ENCODE data around the gene KCNJ14. TPM values are rescaled to one million over a fixed set of nuclear protein-coding genes. Genes with fewer than 3 reads are reported as not detected.

The KCNJ14 gene
- total RNA-seq, 2 donors from 2014 or later, result 1.7 to 2.5 TPM

DNA sequence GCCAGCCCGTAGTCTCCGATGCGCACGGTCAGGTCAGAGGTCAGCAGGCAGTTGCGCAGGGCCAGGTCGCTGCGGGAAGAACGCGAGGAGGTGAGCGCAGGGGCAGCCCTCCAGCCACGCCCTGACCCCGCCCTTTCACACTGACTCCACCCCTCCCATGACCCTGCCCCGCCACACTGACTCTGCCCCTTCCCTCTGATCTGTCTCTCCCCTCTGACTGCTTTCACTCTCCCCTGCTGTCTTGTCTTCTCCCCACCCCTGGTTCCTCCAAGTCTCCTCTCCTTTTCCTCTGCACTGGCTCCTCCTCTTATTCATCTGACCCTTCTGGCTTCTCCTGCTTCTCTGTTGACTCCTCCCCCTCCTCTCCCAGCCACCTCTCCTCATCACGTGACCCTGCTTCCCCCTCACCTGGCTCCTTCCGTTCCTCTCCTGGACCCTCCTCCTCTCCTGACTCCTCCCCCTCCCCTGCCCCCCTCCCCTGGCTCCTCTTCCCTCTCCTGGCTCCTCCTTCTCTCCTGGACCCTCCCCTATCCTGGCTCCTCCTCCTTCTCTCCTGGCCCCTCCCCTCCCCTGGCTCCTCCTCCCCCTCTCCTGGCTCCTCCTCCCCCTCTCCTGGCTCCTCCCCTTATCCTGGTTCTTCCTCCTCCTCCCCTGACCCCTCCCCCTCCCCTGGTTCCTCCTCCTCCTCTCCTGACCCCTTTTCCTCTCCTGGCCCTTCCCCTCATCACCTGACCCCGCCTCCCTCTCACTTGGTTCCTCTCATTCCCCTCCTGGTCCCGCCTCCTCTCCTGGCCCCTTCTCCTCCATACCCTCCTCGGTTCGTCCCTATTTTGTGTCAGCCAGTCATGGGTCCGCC, 46.3 kb downstream of the KCNJ14 start:
- peak in 2 of 3 donors; percentile 39 to 73 for DNase-seq
- peak; percentile 80 for ATAC-seq
- Mint-ChIP-seq H3K36me3 (ENCODE audit: low read depth) (no peaks in the 10 kb centered on the region), H3K4me1 (peaks cover 23% of the 10 kb centered on the region), H3K4me3 (peak overlapping the region; percentile 82), H3K27me3 (peaks cover 4% of the 10 kb centered on the region), H3K27ac (no peak overlapping the region)
- H3K9me3 ChIP-seq (ENCODE audit: control insufficient read depth, low read length, poor library complexity, severe bottlenecking), result no peaks in the 10 kb centered on the region

DNA sequence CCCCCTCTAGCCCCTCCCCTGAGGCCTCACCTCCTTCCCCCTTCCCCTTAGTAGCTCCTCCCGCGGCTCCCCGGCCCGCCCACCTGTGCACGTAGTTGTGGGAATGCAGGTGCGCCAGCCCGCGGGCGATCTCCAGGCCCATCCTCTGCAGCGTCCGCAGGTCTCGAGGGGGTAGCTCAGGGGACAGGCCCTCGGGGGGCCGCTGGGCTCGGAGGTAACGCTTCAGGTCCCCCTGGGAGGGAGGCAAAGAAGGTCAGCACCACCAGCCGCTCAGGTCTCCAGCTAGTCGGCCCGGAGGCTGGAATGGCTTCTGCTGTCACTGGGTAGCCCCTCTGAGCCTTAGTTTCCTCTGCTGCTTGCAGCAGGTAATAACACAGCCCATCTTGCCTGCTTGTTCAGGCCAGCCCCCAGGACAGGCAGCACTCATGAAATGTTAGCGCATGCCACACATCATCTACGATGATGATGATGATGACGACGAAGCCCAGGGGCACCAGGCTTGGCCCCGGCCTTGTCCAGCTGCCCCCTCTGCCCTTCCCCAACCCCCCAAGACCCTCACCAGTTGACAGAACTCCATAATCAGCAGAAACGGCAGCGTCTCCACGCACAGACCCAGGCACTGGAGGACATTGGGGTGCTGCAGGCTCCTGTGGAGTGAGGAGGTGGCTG, 47.1 kb downstream of the KCNJ14 start:
- H3K4me3 Mint-ChIP-seq, result peak overlapping the region; percentile 82
- peaks cover 23% of the 10 kb centered on the region for H3K4me1 Mint-ChIP-seq
- no peaks in the 10 kb centered on the region for H3K36me3 Mint-ChIP-seq (ENCODE audit: low read depth)
- peaks cover 4% of the 10 kb centered on the region for H3K27me3 Mint-ChIP-seq
- H3K27ac Mint-ChIP-seq, result no peak overlapping the region
- ATAC-seq, result peak; percentile 10
- H3K9me3 ChIP-seq (ENCODE audit: control insufficient read depth, low read length, poor library complexity, severe bottlenecking), result no peaks in the 10 kb centered on the region
- DNase-seq, result peak in 2 of 3 donors; percentile 53 to 56

DNA sequence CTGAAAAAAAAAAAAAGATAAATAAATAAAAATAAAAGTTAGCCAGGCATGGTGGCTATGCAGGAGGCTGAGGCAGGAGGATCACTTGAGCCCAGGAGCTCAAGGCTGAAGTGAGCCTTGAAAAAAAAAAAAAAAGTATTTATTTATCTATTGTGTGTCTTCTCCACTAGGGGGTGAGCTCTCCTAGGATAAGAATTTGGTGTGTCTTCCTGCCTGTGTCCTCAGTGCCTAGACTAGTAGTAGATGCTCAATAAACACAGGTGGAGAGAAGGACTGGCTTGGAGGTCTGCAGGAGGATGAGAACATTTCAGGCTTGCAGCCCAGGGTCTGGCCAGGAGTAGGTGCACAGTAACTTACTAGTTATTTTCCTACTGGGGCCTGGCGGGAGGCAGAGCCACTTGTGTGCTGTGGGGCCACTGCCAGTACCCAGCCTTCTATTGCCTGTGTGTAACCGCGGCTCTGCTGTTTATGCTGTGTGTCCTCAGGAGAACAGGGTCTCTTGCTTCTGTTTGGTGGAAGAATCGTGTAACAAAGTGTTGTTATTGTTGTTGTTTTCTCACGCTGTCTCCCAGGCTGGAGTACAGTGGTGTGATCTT, 50.9 kb downstream of the KCNJ14 start:
- Mint-ChIP-seq H3K4me1 (peaks cover 24% of the 10 kb centered on the region), H3K4me3 (no peak overlapping the region), H3K27ac (no peak overlapping the region), H3K27me3 (no peaks in the 10 kb centered on the region), H3K36me3 (ENCODE audit: low read depth) (peaks cover 4% of the 10 kb centered on the region)
- no peak for DNase-seq
- H3K9me3 ChIP-seq (ENCODE audit: control insufficient read depth, low read length, poor library complexity, severe bottlenecking), result no peaks in the 10 kb centered on the region
- ATAC-seq, result no peak

DNA sequence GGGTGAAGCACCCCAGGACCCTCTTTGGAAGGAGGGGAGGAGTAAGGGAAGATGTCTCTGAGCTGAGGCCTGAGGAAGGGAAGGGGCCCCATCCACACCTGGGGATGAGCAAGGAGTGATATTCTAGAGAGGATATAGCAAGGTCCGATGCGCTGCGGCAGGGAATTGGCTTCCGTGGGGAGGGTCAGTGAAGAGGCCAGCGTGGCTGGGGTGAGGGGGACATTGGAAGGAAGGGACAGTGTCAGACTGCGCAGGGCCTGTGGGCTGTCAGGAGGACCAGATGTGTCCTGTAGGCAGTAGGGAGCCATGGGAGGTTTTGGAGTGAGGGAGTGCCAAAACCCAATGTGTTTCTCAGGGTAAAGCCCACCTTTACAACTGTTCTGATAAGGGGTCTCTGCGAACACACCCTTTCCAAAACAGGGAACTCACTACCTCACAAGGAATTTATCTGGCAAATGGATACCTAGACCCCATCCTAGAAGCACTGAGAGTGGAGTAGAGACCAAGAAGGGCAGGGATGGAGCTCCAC, 52.6 kb downstream of the KCNJ14 start:
- no peak for DNase-seq
- Mint-ChIP-seq H3K4me3 (no peak overlapping the region), H3K27me3 (no peaks in the 10 kb centered on the region), H3K4me1 (peaks cover 15% of the 10 kb centered on the region), H3K36me3 (ENCODE audit: low read depth) (peaks cover 4% of the 10 kb centered on the region), H3K27ac (peak overlapping the region; percentile 61)
- no peak for ATAC-seq
- no peaks in the 10 kb centered on the region for H3K9me3 ChIP-seq (ENCODE audit: control insufficient read depth, low read length, poor library complexity, severe bottlenecking)

DNA sequence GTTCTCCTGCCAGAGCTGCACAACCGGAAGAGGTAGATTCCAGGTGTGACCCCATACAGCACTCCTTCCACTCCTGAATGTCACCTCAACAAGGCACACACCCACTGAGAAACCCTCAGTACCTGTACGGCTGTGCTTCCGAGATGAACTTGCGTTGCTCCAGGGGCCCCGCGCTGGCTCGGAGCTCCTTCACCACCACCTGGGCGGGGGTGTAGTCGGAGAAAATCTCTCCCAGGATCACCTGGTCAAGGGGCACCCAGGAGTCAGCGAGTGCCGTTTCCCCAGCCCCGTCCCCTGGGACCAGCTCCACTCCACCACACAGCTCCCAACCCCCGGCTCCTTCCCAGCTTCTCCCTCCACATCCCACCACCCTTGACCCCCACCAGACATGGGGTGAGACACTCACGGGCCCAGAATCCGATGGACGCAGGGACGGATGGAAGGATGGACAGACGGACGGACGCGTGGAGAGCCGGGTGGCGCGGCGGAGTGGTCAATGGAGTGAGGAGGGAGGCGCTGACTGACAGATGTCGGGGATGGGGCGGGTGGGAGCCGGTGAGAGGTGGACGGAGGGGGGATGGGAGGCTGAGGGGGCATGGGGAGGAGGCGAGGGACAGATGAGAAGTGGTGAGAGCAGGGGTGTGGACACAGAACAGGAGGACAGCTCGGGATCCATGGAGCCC, 53.5 kb downstream of the KCNJ14 start:
- H3K9me3 ChIP-seq (ENCODE audit: control insufficient read depth, low read length, poor library complexity, severe bottlenecking), result no peaks in the 10 kb centered on the region
- no peaks in the 10 kb centered on the region for H3K27me3 Mint-ChIP-seq
- no peak for DNase-seq
- peaks cover 14% of the 10 kb centered on the region for H3K4me1 Mint-ChIP-seq
- no peak overlapping the region for H3K4me3 Mint-ChIP-seq
- no peak overlapping the region for H3K27ac Mint-ChIP-seq
- H3K36me3 Mint-ChIP-seq (ENCODE audit: low read depth), result peaks cover 4% of the 10 kb centered on the region
- ATAC-seq, result no peak

DNA sequence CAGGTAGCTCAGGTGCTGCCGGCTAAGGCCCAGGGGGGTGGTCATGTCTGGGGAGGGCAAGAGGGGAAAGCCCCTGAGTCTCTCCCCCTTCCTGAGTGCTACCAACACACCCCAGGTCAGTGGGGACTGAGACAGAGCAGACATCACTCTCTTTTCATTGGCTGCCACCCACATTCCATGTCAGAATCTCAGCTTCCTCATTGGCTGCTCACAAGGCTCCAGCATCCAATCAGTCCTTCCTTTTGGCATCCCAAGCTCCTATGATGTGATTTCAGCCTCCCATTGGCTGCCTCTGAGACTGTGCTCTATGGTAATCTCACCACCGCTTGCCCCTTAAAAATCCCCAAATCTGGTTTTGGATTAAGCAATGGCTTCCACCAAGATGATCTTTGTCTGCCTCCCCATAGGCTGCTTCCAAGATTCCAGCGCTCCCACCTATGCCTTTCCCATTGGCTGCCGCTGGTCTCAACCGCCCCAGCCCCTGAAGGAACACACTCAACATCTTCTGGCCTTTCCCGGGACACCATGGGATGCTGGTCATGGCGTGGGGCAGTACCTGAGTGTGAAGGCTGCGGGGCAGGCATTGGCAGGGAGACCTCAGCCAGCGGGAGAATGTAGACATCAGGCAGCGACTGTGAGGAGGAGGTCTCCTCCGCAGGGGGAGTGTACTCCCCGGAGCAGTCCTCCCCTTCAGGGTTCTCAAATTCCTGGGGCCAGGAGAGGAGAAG, 54.3 kb downstream of the KCNJ14 start:
- Mint-ChIP-seq H3K4me3 (no peak overlapping the region), H3K27ac (no peak overlapping the region), H3K27me3 (no peaks in the 10 kb centered on the region), H3K36me3 (ENCODE audit: low read depth) (peaks cover 4% of the 10 kb centered on the region), H3K4me1 (peaks cover 15% of the 10 kb centered on the region)
- no peak for ATAC-seq
- H3K9me3 ChIP-seq (ENCODE audit: control insufficient read depth, low read length, poor library complexity, severe bottlenecking), result no peaks in the 10 kb centered on the region
- DNase-seq, result no peak

DNA sequence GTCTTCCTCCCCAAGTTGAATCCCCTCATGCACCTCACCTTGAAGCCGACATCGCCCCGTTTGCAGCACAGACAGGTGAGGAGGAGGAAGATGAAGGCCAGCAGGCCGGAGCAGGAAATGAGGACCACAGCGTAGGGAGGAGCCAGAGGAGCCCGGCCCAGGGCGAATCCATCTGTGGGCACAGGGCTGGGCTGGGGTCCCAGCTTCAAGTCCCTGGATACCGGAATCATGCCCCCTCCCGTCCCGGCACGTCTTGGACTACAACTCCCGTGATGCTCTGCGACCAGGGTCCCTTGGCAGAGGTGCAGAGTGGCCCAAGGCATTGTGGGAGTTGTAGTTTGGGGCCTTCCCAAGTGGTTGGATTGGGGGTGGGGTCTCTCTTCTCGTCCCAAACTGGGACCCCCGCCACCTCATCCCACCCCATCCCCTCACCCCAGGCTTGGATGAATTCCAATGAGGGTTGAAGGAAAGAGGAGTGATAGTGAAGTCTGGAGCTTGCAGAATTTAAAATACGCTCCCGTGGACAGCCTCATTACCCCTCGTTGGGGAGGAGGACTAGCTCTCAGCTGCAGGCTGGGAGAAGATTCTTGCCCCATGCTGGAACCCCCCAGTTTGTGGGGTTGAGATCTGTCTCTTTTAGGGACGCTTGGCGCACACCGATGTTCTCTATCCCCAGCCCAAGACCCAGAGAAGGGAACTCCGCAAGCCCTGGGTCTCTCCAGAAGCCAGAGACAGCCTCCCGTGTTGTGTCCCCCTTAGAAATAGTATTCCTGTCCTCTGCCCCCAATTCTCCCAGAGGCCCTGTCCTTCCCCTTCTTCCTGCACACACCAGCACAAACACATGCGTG, 55.3 kb downstream of the KCNJ14 start:
- Mint-ChIP-seq H3K36me3 (ENCODE audit: low read depth) (peaks cover 4% of the 10 kb centered on the region), H3K4me3 (no peak overlapping the region), H3K27me3 (no peaks in the 10 kb centered on the region), H3K27ac (peak overlapping the region; percentile 81), H3K4me1 (peaks cover 15% of the 10 kb centered on the region)
- no peaks in the 10 kb centered on the region for H3K9me3 ChIP-seq (ENCODE audit: control insufficient read depth, low read length, poor library complexity, severe bottlenecking)
- peak; percentile 62 for ATAC-seq
- DNase-seq, result peak; percentile 56 to 75 (median 56)

DNA sequence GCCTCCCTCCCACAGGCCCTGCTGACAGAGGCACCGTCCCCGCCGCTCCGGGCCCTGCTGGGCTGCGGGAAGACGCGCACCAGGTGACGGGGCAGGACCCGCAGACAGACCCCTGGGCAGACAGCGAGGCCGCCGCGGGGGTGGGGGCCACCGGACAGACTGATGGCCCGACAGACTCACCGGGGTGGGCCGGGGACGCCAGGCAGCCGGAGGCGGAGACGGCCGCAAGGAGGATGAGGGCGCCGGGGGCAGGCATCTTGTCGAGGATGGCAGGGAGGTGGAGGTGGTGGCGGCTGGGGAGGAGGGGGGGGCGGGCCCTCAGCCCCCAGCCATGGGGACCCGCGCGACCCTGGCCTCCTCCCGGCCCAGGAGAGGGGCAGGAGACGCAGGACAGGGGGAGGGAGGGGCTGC, 56.0 kb downstream of the KCNJ14 start:
- Mint-ChIP-seq H3K4me1 (peaks cover 12% of the 10 kb centered on the region), H3K27ac (peak overlapping the region; percentile 81), H3K36me3 (ENCODE audit: low read depth) (peaks cover 4% of the 10 kb centered on the region), H3K4me3 (no peak overlapping the region), H3K27me3 (no peaks in the 10 kb centered on the region)
- H3K9me3 ChIP-seq (ENCODE audit: control insufficient read depth, low read length, poor library complexity, severe bottlenecking), result no peaks in the 10 kb centered on the region
- DNase-seq (peak in 1 of 3 donors; percentile 26), ATAC-seq (no peak)

DNA sequence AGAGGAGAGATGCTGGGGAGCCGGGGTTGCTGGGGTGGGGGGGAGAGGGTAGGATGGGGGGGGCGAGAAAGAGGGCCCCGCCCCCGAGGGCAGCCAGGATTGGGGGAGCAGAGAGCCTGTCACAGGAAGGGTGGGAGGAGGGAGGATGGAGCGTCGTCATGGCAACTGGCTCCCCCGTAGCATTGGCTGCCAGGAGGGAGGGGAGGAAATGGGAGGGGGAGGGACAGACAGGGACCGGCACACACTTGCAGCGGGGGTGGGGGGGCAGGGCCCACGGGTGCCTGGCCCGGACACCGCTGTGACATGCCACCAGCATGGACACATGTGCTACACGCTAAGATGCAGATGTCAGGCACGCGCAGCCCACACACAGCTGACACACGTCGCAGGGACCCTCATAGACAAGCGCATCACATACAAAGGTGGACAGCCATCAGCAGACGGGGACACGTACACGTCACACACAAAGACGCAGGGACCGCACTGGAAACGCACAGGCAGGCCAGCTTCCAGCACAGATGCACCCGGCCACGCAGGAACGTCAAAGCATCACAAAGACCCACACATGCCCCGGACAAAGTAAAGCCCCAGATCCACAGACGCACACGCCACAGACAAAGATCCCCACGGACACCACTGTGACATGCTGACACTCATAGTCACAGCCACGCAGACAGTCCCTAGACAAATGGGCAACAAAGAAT, 56.6 kb downstream of the KCNJ14 start, which contains the start of gene LMTK3:
Gene LMTK3, minus strand, starts transcription at position 36 of the 704 bp plus-strand sequence. CDS start 259 bp downstream, outside the sequence.
- Mint-ChIP-seq H3K27me3 (no peaks in the 10 kb centered on the region), H3K4me3 (no peak within 1 kb of the TSS), H3K36me3 (ENCODE audit: low read depth) (peaks cover 4% of the 10 kb centered on the region), H3K27ac (peak within 1 kb of the TSS; percentile 81), H3K4me1 (peaks cover 14% of the 10 kb centered on the region)
- ATAC-seq (peak; percentile 73), DNase-seq (peak; percentile 69 to 80 (median 72))
- H3K9me3 ChIP-seq (ENCODE audit: control insufficient read depth, low read length, poor library complexity, severe bottlenecking), result no peaks in the 10 kb centered on the region

DNA sequence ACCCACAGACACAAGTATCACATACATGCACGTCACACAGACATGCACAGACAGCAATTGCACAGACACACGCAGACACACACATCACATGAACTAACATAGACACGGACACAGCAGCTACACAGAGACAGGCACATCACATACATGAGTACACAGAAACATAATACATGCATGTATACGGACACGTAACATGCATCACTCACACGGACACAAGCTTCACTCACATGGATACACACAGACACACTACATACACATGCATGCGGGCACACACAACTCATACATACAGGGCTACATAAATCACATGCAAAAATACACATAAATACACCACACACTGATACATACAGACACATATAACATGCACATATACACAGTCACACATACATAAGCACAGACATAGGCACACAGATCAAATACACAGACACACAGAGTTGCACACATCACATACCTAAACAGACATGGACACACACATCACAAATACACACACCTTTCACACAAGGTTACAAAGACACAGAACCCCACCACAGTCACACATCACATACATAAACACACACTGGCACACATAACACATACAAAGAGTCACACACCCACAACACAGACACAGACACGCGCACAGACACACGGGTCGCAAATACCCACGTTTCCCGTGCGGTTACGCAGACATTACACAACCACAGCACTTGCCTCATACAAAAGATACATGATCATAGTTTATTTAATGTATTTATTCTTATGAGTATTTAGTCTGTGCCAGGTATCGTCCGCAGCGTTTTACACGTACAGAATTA, 57.3 kb downstream of the KCNJ14 start:
- H3K4me1 Mint-ChIP-seq, result peaks cover 16% of the 10 kb centered on the region
- H3K4me3 Mint-ChIP-seq, result no peak overlapping the region
- H3K27ac Mint-ChIP-seq, result no peak overlapping the region
- no peak for ATAC-seq
- H3K9me3 ChIP-seq (ENCODE audit: control insufficient read depth, low read length, poor library complexity, severe bottlenecking), result no peaks in the 10 kb centered on the region
- H3K27me3 Mint-ChIP-seq, result no peaks in the 10 kb centered on the region
- no peak for DNase-seq
- peaks cover 2% of the 10 kb centered on the region for H3K36me3 Mint-ChIP-seq (ENCODE audit: low read depth)

All from T-helper 17 cell (primary cell).